A673 (cell line): Measurements from ENCODE around the gene ATP10B. TPM values are rescaled to one million over a fixed set of nuclear protein-coding genes. Genes with fewer than 3 reads are reported as not detected.

ENCODE experiments used
- BruUV-seq: library from RNA; stranded (reverse); fragments of 400-500 nt; replicated peaks from 2 replicates; lab custom pipeline; 2021; lab: Mats Ljungman, UMichigan
- CTCF ChIA-PET: fragments of 300-600 bp; sonication (Branson Sonifier 250); formaldehyde crosslinking; loops from one replicate; lab custom pipeline; 2022; ENCODE audit warnings: antibody characterized with exemption; lab: Charles Lee
- POLR2A ChIA-PET: fragments of 300-600 bp; sonication (Branson Sonifier 250); formaldehyde crosslinking; loops from one replicate; lab custom pipeline; 2022; ENCODE audit warnings: antibody characterized with exemption; ENCODE audit not compliant: low non-redundant PET; lab: Charles Lee
- DNase-seq: peaks from one replicate; pipeline ENCODE4 v3.0.0-alpha.2; 2015; ENCODE audit warnings: low spot score
- H3K27ac ChIP-seq: fragments of 200-600 bp; sonication (generic); 2 replicates; pipeline ENCODE4 v1.5.1; 2016; ENCODE audit warnings: mixed run types, low read depth, mild to moderate bottlenecking, mixed read lengths, antibody characterized with exemption, low read length; ENCODE audit not compliant: poor library complexity, severe bottlenecking
- H3K27me3 ChIP-seq: fragments of 200-600 bp; sonication (generic); replicated peaks from 2 replicates; pipeline ENCODE4 v1.6.1; 2017; ENCODE audit warnings: mixed run types, low read depth, mild to moderate bottlenecking, mixed read lengths, antibody characterized with exemption, low read length; ENCODE audit not compliant: insufficient read depth, poor library complexity
- H3K36me3 ChIP-seq: fragments of 200-600 bp; sonication (generic); 2 replicates; pipeline ENCODE4 v1.6.1; 2016; ENCODE audit warnings: mixed run types, mild to moderate bottlenecking, mixed read lengths, antibody characterized with exemption, low read length; ENCODE audit not compliant: insufficient read depth, poor library complexity, severe bottlenecking
- H3K4me1 ChIP-seq: fragments of 200-600 bp; sonication (generic); 2 replicates; pipeline ENCODE4 v1.6.1; 2017; ENCODE audit warnings: mixed run types, mild to moderate bottlenecking, mixed read lengths, antibody characterized with exemption, low read length; ENCODE audit not compliant: insufficient read depth, poor library complexity, severe bottlenecking
- H3K4me3 ChIP-seq: fragments of 200-600 bp; sonication (generic); 2 replicates; pipeline ENCODE4 v1.5.1; 2016; ENCODE audit warnings: low read depth, mixed run types, mild to moderate bottlenecking, mixed read lengths, low read length; ENCODE audit not compliant: poor library complexity, severe bottlenecking
- H3K9me3 ChIP-seq: fragments of 200-600 bp; sonication (generic); 2 replicates; pipeline ENCODE4 v1.6.1; 2016; ENCODE audit warnings: mixed run types, low read depth, mild to moderate bottlenecking, mixed read lengths, antibody characterized with exemption, low read length; ENCODE audit not compliant: poor library complexity, severe bottlenecking
- EZH2 ChIP-seq: fragments of 200-600 bp; sonication (generic); IDR thresholded peaks from 2 replicates; pipeline ENCODE4 v1.6.1; 2017; ENCODE audit warnings: borderline replicate concordance, low read depth, mild to moderate bottlenecking, mixed read lengths, antibody characterized with exemption, low read length; ENCODE audit not compliant: poor library complexity, severe bottlenecking
- intact Hi-C: fragments of 100-400 bp; cut with micrococcal nuclease; formaldehyde crosslinking; loops from one replicate; pipeline ENCODE4 v1.10.0; 2022; ENCODE audit not compliant: unreplicated experiment
- total RNA-seq: library from RNA; stranded (reverse); gene quantifications from 2 replicates; pipeline ENCODE4 v1.2.3, GENCODE V29; 2021
- TF ChIP-seq, protein P1 (sequence below): fragments of 300-800, 200-600 bp; sonication (generic); conservative IDR thresholded peaks from 2 replicates; pipeline ENCODE4 v1.5.1; 2017; ENCODE audit warnings: low read depth, mild to moderate bottlenecking, antibody characterized with exemption, low read length, moderate library complexity, mixed read lengths

ATP10B gene
- total RNA-seq, 1 experiment from 2014 or later = not detected

GRCh38 chr5:160555971-160556631, 295.9 kb downstream of the ATP10B start:
- intact Hi-C loops = no loop called here
- ChIA-PET POLR2A (no interaction called here), CTCF (no interaction called here)
- Histone ChIP-seq H3K27ac (no peak overlapping the region), H3K4me3 (no peak overlapping the region), H3K27me3 (peaks cover 10% of the 10 kb centered on the region), H3K36me3 (no peaks in the 10 kb centered on the region), H3K4me1 (no peaks in the 10 kb centered on the region), H3K9me3 (no peaks in the 10 kb centered on the region)
- BruUV-seq = no TSS peak
- DNase-seq = no peak
- TF ChIP-seq, protein P1, sequence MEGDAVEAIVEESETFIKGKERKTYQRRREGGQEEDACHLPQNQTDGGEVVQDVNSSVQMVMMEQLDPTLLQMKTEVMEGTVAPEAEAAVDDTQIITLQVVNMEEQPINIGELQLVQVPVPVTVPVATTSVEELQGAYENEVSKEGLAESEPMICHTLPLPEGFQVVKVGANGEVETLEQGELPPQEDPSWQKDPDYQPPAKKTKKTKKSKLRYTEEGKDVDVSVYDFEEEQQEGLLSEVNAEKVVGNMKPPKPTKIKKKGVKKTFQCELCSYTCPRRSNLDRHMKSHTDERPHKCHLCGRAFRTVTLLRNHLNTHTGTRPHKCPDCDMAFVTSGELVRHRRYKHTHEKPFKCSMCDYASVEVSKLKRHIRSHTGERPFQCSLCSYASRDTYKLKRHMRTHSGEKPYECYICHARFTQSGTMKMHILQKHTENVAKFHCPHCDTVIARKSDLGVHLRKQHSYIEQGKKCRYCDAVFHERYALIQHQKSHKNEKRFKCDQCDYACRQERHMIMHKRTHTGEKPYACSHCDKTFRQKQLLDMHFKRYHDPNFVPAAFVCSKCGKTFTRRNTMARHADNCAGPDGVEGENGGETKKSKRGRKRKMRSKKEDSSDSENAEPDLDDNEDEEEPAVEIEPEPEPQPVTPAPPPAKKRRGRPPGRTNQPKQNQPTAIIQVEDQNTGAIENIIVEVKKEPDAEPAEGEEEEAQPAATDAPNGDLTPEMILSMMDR = no peak
- no peak for TF ChIP-seq EZH2

DNA sequence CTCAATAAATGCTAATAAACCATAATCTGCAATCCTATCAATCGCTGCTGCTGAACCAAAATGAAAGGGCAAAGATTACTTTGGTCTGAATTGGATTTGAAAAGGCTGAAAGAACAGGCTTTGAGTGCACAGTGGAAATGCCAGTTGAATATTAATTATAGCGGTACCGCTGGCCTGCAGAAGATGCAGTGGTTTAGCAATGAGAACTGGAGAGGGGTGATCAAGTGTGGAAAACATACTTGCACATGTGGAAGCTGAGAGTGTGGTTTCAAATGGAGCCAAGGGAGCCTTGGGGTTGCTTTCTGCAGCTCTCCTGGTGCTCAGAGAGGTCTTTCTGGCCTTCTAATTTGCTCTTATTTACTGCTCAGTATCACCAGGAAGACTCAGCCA, 296.4 kb downstream of the ATP10B start:
- no peak overlapping the region for H3K27ac ChIP-seq
- H3K27me3 ChIP-seq = peaks cover 10% of the 10 kb centered on the region
- no peak for DNase-seq
- BruUV-seq = no TSS peak
- TF ChIP-seq, protein P1 = no peak
- no peak for TF ChIP-seq EZH2
- H3K4me1 ChIP-seq = no peaks in the 10 kb centered on the region
- no peaks in the 10 kb centered on the region for H3K36me3 ChIP-seq
- CTCF ChIA-PET = no interaction called here
- H3K4me3 ChIP-seq = no peak overlapping the region
- intact Hi-C loops = no loop called here
- POLR2A ChIA-PET = no interaction called here
- H3K9me3 ChIP-seq = no peaks in the 10 kb centered on the region

- no peak overlapping the region for H3K27ac ChIP-seq
- H3K9me3 ChIP-seq = no peaks in the 10 kb centered on the region
- no TSS peak for BruUV-seq
- CTCF ChIA-PET = no interaction called here
- DNase-seq = no peak
- intact Hi-C loops = no loop called here
- POLR2A ChIA-PET = no interaction called here
- H3K27me3 ChIP-seq = peaks cover 12% of the 10 kb centered on the region
- H3K4me3 ChIP-seq = no peak overlapping the region
- H3K36me3 ChIP-seq = no peaks in the 10 kb centered on the region
- TF ChIP-seq, protein P1 = no peak
- no peak for TF ChIP-seq EZH2
- H3K4me1 ChIP-seq = no peaks in the 10 kb centered on the region
Observed at GRCh38 chr5:160550075-160550474, 301.9 kb downstream of the ATP10B start.
